Lower leg skin (tissue), 3 donors: ENCODE data around the gene SLC35E3.

Experiments used
- CTCF ChIP-seq, 3 donors: fragments of 450-650 bp; IDR thresholded peaks; one replicate each; pipeline ENCODE4 v1.5.1; 2016; ENCODE audit warnings: antibody characterized with exemption in 3 of 3, mild to moderate bottlenecking in 3 of 3, moderate library complexity in 2 of 3
- POLR2A ChIP-seq, 2 donors: fragments of 450-650 bp; IDR thresholded peaks; one replicate each; pipeline ENCODE4 v1.6.1; 2016 to 2017; ENCODE audit warnings: antibody characterized with exemption in 2 of 2, mild to moderate bottlenecking in 1 of 2, moderate library complexity in 1 of 2

- no peak for TF ChIP-seq CTCF (IDR thresholded peaks at IDR 0.05)
- no peak for TF ChIP-seq POLR2A (IDR thresholded peaks at IDR 0.05)
Observed at GRCh38 chr12:68803948-68804656, 58.1 kb downstream of the SLC35E3 start.
